Type B pancreatic cell (in vitro differentiated cells): ENCODE measurements around the gene MRPS18B. TPM values are rescaled to one million over a fixed set of nuclear protein-coding genes. Genes with fewer than 3 reads are reported as not detected.
"Not testable (repeated sequence)": the region's sequence is repeated elsewhere in the genome, so short reads cannot be mapped to it uniquely, and the experiment has no call there.

Source experiments
- DNase-seq: peaks from one replicate; pipeline ENCODE4 v3.0.0; 2021; ENCODE audit warnings: mixed read lengths; ENCODE audit not compliant: unreplicated experiment; ENCODE audit errors: extremely low spot score
- H3K27ac Mint-ChIP-seq: 2 replicates; pipeline ENCODE4 v1.8.0; 2021; ENCODE audit warnings: mild to moderate bottlenecking, mixed read lengths
- H3K27me3 Mint-ChIP-seq: 2 replicates; pipeline ENCODE4 v1.8.0; 2021; ENCODE audit warnings: mixed read lengths
- H3K36me3 Mint-ChIP-seq: 2 replicates; pipeline ENCODE4 v1.8.0; 2021; ENCODE audit warnings: mixed read lengths
- H3K4me1 Mint-ChIP-seq: one replicate; pipeline ENCODE4 v1.8.0; 2021; ENCODE audit warnings: mixed read lengths; ENCODE audit not compliant: unreplicated experiment
- H3K4me3 Mint-ChIP-seq: 2 replicates; pipeline ENCODE4 v1.8.0; 2021; ENCODE audit warnings: mild to moderate bottlenecking, mixed read lengths
- H3K9me3 Mint-ChIP-seq: 2 replicates; pipeline ENCODE4 v1.8.0; 2021; ENCODE audit warnings: mixed read lengths
- total RNA-seq: library from RNA; stranded (reverse); gene quantifications from 2 replicates; pipeline ENCODE4 v1.2.1, GENCODE V29; 2021; ENCODE audit warnings: low replicate concordance
- TF ChIP-seq, protein P1 (sequence below): fragments of 200-600 bp; sonication (generic); conservative IDR thresholded peaks from 2 replicates; pipeline ENCODE4 v1.5.0; 2021; ENCODE audit warnings: antibody characterized with exemption, mild to moderate bottlenecking

MRPS18B gene
- total RNA-seq, 1 donor from 2014 or later, result 45.3 TPM

DNA sequence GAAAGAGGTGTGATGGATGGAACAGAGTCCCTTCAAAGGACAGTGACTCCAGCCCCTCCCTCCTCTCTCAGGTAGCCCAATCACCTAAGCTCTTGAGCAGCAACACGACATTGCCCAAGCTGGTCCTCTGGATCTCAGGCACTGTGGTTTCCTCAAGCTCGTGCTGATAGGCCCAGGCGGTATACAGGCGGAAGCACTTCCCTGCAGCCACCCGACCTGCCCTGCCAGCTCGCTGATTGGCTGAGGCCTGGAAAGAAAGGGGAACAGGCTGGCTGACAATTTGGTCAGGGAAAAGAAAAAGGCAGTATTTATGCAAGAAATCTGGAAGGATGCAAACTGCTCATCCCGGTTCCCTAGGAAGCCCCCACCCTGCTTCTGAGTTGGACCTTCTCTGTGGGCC is 38.9 kb downstream of the MRPS18B start:
- Mint-ChIP-seq H3K27ac (no peak overlapping the region), H3K9me3 (no peaks in the 10 kb centered on the region), H3K4me1 (no peaks in the 10 kb centered on the region), H3K36me3 (peaks cover 15% of the 10 kb centered on the region), H3K27me3 (no peaks in the 10 kb centered on the region), H3K4me3 (no peak overlapping the region)
- TF ChIP-seq, protein P1, sequence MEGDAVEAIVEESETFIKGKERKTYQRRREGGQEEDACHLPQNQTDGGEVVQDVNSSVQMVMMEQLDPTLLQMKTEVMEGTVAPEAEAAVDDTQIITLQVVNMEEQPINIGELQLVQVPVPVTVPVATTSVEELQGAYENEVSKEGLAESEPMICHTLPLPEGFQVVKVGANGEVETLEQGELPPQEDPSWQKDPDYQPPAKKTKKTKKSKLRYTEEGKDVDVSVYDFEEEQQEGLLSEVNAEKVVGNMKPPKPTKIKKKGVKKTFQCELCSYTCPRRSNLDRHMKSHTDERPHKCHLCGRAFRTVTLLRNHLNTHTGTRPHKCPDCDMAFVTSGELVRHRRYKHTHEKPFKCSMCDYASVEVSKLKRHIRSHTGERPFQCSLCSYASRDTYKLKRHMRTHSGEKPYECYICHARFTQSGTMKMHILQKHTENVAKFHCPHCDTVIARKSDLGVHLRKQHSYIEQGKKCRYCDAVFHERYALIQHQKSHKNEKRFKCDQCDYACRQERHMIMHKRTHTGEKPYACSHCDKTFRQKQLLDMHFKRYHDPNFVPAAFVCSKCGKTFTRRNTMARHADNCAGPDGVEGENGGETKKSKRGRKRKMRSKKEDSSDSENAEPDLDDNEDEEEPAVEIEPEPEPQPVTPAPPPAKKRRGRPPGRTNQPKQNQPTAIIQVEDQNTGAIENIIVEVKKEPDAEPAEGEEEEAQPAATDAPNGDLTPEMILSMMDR, result no peak
- no peak for DNase-seq

DNA sequence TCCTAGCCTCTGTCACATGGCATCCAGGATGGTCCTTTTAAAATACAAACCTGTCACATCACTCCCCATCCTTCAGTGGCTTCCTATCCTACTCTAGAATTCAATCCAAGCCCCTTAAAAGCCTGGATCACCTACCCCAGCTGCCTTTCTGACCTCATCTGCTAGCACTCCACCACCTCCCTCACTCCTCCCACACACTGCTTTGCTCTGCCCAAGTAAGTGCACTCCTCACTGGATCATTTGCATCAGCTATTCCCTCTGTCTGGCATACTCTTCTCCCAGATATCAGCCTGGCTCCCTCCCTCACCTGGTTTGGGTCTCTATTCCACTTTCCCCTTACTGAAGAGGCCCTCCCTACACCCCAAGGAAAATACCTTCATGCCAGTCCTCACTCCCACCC is 39.8 kb downstream of the MRPS18B start:
- TF ChIP-seq, protein P1, result no peak
- Mint-ChIP-seq H3K27ac (no peak overlapping the region), H3K36me3 (peaks cover 20% of the 10 kb centered on the region), H3K4me3 (no peak overlapping the region), H3K27me3 (no peaks in the 10 kb centered on the region), H3K4me1 (no peaks in the 10 kb centered on the region), H3K9me3 (no peaks in the 10 kb centered on the region)
- no peak for DNase-seq

DNA sequence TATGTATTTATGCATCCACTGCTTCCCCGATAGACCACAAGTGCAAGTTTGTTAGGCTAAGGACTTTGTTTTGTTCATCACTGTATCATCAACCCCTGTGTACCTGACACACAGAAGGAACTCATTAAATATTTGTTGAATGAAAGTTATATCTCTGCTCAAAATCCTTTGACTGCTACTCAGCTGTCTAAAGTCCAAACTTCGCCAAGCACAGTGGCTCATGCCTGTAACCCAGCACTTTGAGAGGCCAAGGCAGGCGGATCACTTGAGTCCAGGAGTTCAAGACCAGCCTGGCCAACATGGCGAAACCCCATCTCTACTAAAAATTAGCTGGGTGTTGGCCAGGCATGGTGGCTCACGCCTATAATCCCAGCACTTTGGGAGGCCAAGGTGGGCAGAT is 40.3 kb downstream of the MRPS18B start:
- peaks cover 22% of the 10 kb centered on the region for H3K36me3 Mint-ChIP-seq
- not testable (repeated sequence) for H3K9me3 Mint-ChIP-seq, H3K27ac Mint-ChIP-seq

DNA sequence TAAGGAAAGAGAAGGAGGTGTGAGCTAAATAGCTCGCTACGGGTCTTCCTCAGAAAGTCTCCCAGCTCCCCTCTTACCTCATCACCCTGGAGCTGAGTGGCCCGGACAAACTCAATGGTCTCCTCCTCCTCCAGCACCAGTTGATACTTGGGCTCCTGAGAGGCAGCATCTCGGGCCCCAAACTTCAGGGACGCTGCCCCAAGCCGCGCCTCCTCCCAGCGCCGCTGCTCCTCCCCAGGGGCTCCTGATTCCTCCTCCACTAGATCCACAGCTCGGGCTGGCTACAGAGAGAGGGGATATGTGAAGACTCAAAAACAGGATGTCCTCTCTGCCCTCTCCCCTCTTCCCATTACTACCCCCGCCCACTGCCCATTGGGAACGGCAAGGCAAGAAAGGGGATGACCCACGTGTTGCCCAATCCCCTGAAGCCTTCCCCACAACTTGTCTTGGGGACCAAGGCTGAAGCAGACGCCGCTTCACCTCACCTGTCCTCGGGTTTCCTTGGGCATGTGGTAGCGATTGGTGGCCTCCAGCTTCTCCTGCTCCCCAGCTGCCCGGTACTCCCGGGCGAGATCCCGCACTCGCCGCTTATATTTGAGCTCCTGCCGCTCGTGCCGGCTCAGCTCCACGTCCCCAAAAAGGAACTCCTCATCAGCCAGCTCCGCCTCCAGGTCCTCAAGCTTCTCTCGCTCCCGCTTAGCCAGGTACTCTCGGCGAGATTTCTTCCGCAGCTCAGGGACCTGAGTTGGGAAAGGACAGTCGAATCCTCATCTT is 47.5 kb downstream of the MRPS18B start:
- Mint-ChIP-seq H3K4me3 (no peak overlapping the region), H3K4me1 (no peaks in the 10 kb centered on the region), H3K27me3 (no peaks in the 10 kb centered on the region), H3K27ac (no peak overlapping the region), H3K36me3 (peaks cover 28% of the 10 kb centered on the region), H3K9me3 (no peaks in the 10 kb centered on the region)
- DNase-seq, result no peak
- TF ChIP-seq, protein P1, result no peak

More for the DNA sequence above, 40.3 kb downstream of the MRPS18B start:
- H3K27me3 Mint-ChIP-seq, DNase-seq, H3K4me3 Mint-ChIP-seq, H3K4me1 Mint-ChIP-seq: not testable (repeated sequence)

DNA sequence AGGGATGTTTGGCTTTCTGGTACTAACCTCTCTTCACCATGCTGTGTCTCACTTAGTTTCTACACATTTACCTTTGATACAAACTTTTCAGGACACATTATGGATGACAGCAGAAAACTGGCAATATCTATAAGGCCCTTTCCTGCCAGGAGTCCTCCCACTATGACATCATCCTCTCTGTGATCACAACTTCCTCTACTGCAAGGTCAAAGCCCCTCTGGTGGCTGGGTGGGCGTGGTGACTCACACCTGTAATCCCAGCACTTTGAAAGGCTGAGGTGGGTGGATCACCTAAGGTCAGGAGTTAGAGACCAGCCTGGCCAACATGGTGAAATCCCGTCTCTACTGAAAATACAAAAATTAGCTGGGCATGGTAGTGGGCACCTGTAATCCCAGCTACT is 48.7 kb downstream of the MRPS18B start:
- not testable (repeated sequence) for H3K27me3 Mint-ChIP-seq, H3K4me1 Mint-ChIP-seq, H3K4me3 Mint-ChIP-seq, DNase-seq, H3K27ac Mint-ChIP-seq, H3K9me3 Mint-ChIP-seq
- peaks cover 28% of the 10 kb centered on the region for H3K36me3 Mint-ChIP-seq

DNA sequence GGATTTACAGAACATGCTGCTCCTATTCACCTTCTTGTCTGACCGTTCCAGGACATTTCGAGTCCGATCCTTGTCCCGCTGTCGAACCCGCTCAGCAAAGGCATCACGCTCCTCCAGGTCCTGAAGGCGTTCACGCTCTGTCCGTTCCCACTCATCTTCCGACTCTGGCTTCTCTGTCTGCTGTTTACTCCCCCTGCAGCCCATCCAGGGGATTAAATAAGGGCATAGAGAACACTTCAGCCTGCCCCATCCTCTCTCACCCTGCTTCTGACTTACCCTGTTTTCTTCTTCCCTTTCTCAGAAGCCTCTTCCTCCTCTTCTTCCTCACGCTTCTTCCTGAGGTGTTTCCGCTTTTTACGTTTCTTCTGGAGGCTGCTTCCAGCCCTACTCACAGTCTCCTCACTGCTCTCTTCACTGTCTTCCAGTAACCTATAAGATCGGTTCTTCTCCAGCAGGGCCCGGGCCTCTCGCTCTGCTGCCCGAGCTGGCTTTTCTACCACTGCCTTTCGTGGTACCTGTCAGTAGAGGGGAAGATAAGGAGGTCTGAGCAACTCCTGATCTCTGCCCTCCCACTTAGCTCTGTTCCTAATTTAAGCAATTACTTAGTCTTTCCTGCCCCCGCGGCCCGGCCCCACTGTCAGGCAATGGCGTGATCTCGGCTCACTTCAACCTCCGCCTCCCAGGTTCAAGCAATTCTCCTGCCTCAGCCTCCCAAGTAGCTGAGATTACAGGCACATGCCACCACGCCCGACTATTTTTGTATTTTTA is 53.3 kb downstream of the MRPS18B start:
- DNase-seq, result no peak
- H3K4me3 Mint-ChIP-seq, result peak overlapping the region; percentile 75
- peaks cover 8% of the 10 kb centered on the region for H3K36me3 Mint-ChIP-seq
- no peak overlapping the region for H3K27ac Mint-ChIP-seq
- TF ChIP-seq, protein P1, result peak; percentile 57
- H3K4me1 Mint-ChIP-seq, result peaks cover 8% of the 10 kb centered on the region
- H3K27me3 Mint-ChIP-seq, result no peaks in the 10 kb centered on the region
- H3K9me3 Mint-ChIP-seq, result no peaks in the 10 kb centered on the region
